Stomach (tissue), 9 donors: ENCODE data around the gene DDIT3. TPM values are rescaled to one million over a fixed set of nuclear protein-coding genes. Genes with fewer than 3 reads are reported as not detected.

ENCODE experiments used
- DNase-seq, 2 donors: peaks; one replicate each; pipeline versions ENCODE4 v3.0.0 to v3.0.0-alpha.2; 2013 to 2019
- H3K27ac ChIP-seq, 5 donors: fragments of 200-600 bp in 4 of 5; sonication (generic) in 4 of 5; one replicate each; pipeline ENCODE4 v1.5.1; 2013 to 2019; ENCODE audit warnings: mild to moderate bottlenecking in 1 of 5, moderate library complexity in 1 of 5
- H3K27me3 ChIP-seq, 3 donors: fragments of 200-600 bp; sonication (generic); one replicate each; pipeline ENCODE4 v1.5.1; 2017 to 2019; ENCODE audit warnings: mixed run types in 1 of 3
- H3K36me3 ChIP-seq, 4 donors: fragments of 200-600 bp; sonication (generic); 1 replicate in 3 of 4; 2 replicates in 1 of 4; pipeline ENCODE4 v1.5.1; 2016 to 2019
- H3K4me1 ChIP-seq, 4 donors: fragments of 200-600 bp; sonication (generic); one replicate each; pipeline ENCODE4 v1.5.1; 2016 to 2019
- H3K4me3 ChIP-seq, 4 donors: fragments of 200-600 bp; sonication (generic) in 3 of 4; one replicate each; pipeline ENCODE4 v1.5.1; 2016 to 2019; ENCODE audit warnings: mild to moderate bottlenecking in 1 of 4
- H3K9me3 ChIP-seq, 4 donors: fragments of 200-600 bp; sonication (generic); one replicate each; pipeline ENCODE4 v1.5.1; 2016 to 2019
- CTCF ChIP-seq, 7 experiments: fragments of 450-650 bp in 4 of 7; fragments of 200-600 bp in 3 of 7; sonication (generic) in 3 of 7; IDR thresholded peaks; one replicate each; pipeline ENCODE4 v1.5.1; 2016 to 2019; ENCODE audit warnings: antibody characterized with exemption in 7 of 7, control low read depth in 2 of 7, mild to moderate bottlenecking in 1 of 7
- EP300 ChIP-seq: sonication (generic); formaldehyde crosslinking; IDR thresholded peaks from one replicate; pipeline ENCODE4 v1.6.1; 2017; ENCODE audit warnings: antibody characterized with exemption
- POLR2A ChIP-seq, 4 donors: fragments of 450-650 bp; IDR thresholded peaks; one replicate each; pipeline ENCODE4 v1.6.1; 2016; ENCODE audit warnings: antibody characterized with exemption in 4 of 4, control low read depth in 2 of 4, mild to moderate bottlenecking in 1 of 4, moderate library complexity in 1 of 4
- POLR2AphosphoS5 ChIP-seq, 3 donors: sonication (generic); formaldehyde crosslinking; IDR thresholded peaks; one replicate each; pipeline ENCODE4 v1.6.1; 2016; ENCODE audit warnings: antibody characterized with exemption in 3 of 3
- WGBS, 5 donors: extraction: QIAGEN DNeasy Blood & Tissue Kit in 3 of 5; methylation state at CpG; one replicate each; pipeline versions ENCODE4 v1.1.5 to v1.1.7; 2013 to 2018; 5-methylcytosine and 5-hydroxymethylcytosine counted together
- intact Hi-C: fragments of 100-400 bp; cut with DNase I; formaldehyde crosslinking; loops from one replicate; pipeline ENCODE4 v1.15.1; 2023; ENCODE audit warnings: low total_unique reads
- polyA plus RNA-seq, 3 donors: library from polyadenylated mRNA; stranded (reverse); fragments of 200-250 nt; gene quantifications; one replicate each; pipeline ENCODE4 v1.2.3, GENCODE V29; 2013
- total RNA-seq, 5 donors: library from RNA; depleted of rRNA; stranded (reverse); fragments of >200 nt; gene quantifications; one replicate each; pipeline versions ENCODE4 v1.1.0 to v1.2.3, GENCODE V29; 2014 to 2016
- donor health status: healthy with polysubstance abuse.
- donor health status: Bipolar disorder and iron deficiency.
- donor health status: healthy.

DDIT3 gene
- total and polyA plus RNA-seq, 8 donors = 7.5 to 159 (median 48.1) TPM

- Histone ChIP-seq H3K27me3 (peaks cover 0 to 50% (median 16%) of the 10 kb centered on the region in 3 donors), H3K4me3 (no peak overlapping the region), H3K4me1 (peaks cover 0 to 1% (median under 1%) of the 10 kb centered on the region in 4 donors), H3K9me3 (no peaks in the 10 kb centered on the region), H3K27ac (no peak overlapping the region), H3K36me3 (no peaks in the 10 kb centered on the region)
- TF ChIP-seq POLR2AphosphoS5 (IDR thresholded peaks at IDR 0.05) (no peak), POLR2A (IDR thresholded peaks at IDR 0.05) (no peak)
- DNase-seq = no peak
- WGBS, 5 donors = 69 to 78% (median 76%) methylated on average over 1 of the region's 1 CpG
- intact Hi-C loops = no loop called here
Observed at GRCh38 chr12:57481671-57482070, 38.6 kb downstream of the DDIT3 start.

GRCh38 chr12:57479376-57480115 lies 40.8 kb downstream of the DDIT3 start, which contains the start of gene ARHGAP9:
Gene ARHGAP9 (minus strand): TSS chr12:57479866. CDS start chr12:57479406, 460 bp downstream.
- H3K36me3 ChIP-seq = peaks cover 0 to 5% (median 0%) of the 10 kb centered on the region in 4 donors
- intact Hi-C loops = no loop called here
- H3K4me1 ChIP-seq = peaks cover 17 to 23% (median 21%) of the 10 kb centered on the region in 4 donors
- 61 to 72% (median 67%) methylated on average over 6 of the region's 6 CpGs for WGBS, 5 donors
- peaks cover 0 to 69% (median 37%) of the 10 kb centered on the region in 3 donors for H3K27me3 ChIP-seq
- no peaks in the 10 kb centered on the region for H3K9me3 ChIP-seq
- DNase-seq = no peak
- peak within 1 kb of the TSS; percentile 61 to 80 (median 71) for H3K27ac ChIP-seq
- TF ChIP-seq POLR2A (IDR thresholded peaks at IDR 0.05) (no peak), CTCF (IDR thresholded peaks at IDR 0.05) (no peak), EP300 (no peak), POLR2AphosphoS5 (IDR thresholded peaks at IDR 0.05) (no peak)
- peak within 1 kb of the TSS in 3 of 4 donors; percentile 10 to 49 (median 11) for H3K4me3 ChIP-seq

GRCh38 chr12:57479043-57479375 lies 41.3 kb downstream of the DDIT3 start:
- Histone ChIP-seq H3K27ac (peak overlapping the region; percentile 61 to 80 (median 71)), H3K4me1 (peaks cover 17 to 28% (median 23%) of the 10 kb centered on the region in 4 donors), H3K9me3 (no peaks in the 10 kb centered on the region), H3K27me3 (peaks cover 0 to 70% (median 41%) of the 10 kb centered on the region in 3 donors), H3K36me3 (peaks cover 0 to 11% (median 0%) of the 10 kb centered on the region in 4 donors), H3K4me3 (peak overlapping the region in 3 of 4 donors; percentile 10 to 49 (median 11))
- DNase-seq = no peak
- TF ChIP-seq EP300 (no peak), POLR2AphosphoS5 (IDR thresholded peaks at IDR 0.05) (no peak), POLR2A (IDR thresholded peaks at IDR 0.05) (no peak), CTCF (IDR thresholded peaks at IDR 0.05) (no peak)
- intact Hi-C loops = no loop called here
- 74 to 85% (median 81%) methylated on average over 10 of the region's 10 CpGs for WGBS, 5 donors

GRCh38 chr12:57477710-57478681 lies 42.3 kb downstream of the DDIT3 start:
- Histone ChIP-seq H3K36me3 (peaks cover 0 to 17% (median 0%) of the 10 kb centered on the region in 4 donors), H3K9me3 (no peaks in the 10 kb centered on the region), H3K27me3 (peaks cover 0 to 80% (median 41%) of the 10 kb centered on the region in 3 donors), H3K4me3 (peak overlapping the region; percentile 18 to 60 (median 45)), H3K4me1 (peaks cover 17 to 34% (median 23%) of the 10 kb centered on the region in 4 donors), H3K27ac (peak overlapping the region; percentile 1 to 80 (median 71))
- 50 to 53% (median 51%) methylated on average over 12 of the region's 12 CpGs for WGBS, 5 donors
- no peak for DNase-seq
- TF ChIP-seq EP300 (no peak), POLR2A (IDR thresholded peaks at IDR 0.05) (no peak), CTCF (IDR thresholded peaks at IDR 0.05) (no peak), POLR2AphosphoS5 (IDR thresholded peaks at IDR 0.05) (no peak)
- intact Hi-C loops = no loop called here
